ENCODE data around the gene KPNA1. TPM values are rescaled to one million over a fixed set of nuclear protein-coding genes. Genes with fewer than 3 reads are reported as not detected.
"Not testable (repeated sequence)": the region's sequence is repeated elsewhere in the genome, so short reads cannot be mapped to it uniquely, and the experiment has no call there.

KPNA1 gene
- total RNA-seq, 4 donors from 2014 or later, result 25.0 to 49.5 (median 37.0) TPM

- Histone ChIP-seq H3K27ac (no peak overlapping the region), H3K36me3 (no peaks in the 10 kb centered on the region), H3K4me1 (peaks cover 4% of the 10 kb centered on the region), H3K9me3 (no peaks in the 10 kb centered on the region), H3K27me3 (no peaks in the 10 kb centered on the region), H3K4me3 (no peak overlapping the region)
- no peak for TF ChIP-seq POLR2AphosphoS5 (IDR thresholded peaks at IDR 0.05)
- TF ChIP-seq EP300 (IDR thresholded peaks at IDR 0.05), result no peak
- TF ChIP-seq CTCF (IDR thresholded peaks at IDR 0.05), result no peak
- no peak for TF ChIP-seq POLR2A (IDR thresholded peaks at IDR 0.05)
- 98% methylated on average over 1 of the region's 1 CpG for WGBS
- DNase-seq (ENCODE audit: low spot score in 2 of 2), result no peak
These were observed 8.3 kb downstream of the KPNA1 start for GRCh38 chr3:122506450-122506849.

GRCh38 chr3:122505676-122506075 is 9.1 kb downstream of the KPNA1 start:
- Histone ChIP-seq H3K36me3 (no peaks in the 10 kb centered on the region), H3K27me3 (no peaks in the 10 kb centered on the region), H3K9me3 (no peaks in the 10 kb centered on the region), H3K27ac (no peak overlapping the region), H3K4me3 (no peak overlapping the region), H3K4me1 (peaks cover 4% of the 10 kb centered on the region)
- 72% methylated on average over 2 of the region's 2 CpGs for WGBS
- TF ChIP-seq CTCF (IDR thresholded peaks at IDR 0.05) (no peak), POLR2A (IDR thresholded peaks at IDR 0.05) (no peak), POLR2AphosphoS5 (IDR thresholded peaks at IDR 0.05) (no peak), EP300 (IDR thresholded peaks at IDR 0.05) (no peak)
- DNase-seq (ENCODE audit: low spot score in 2 of 2), result no peak

DNA sequence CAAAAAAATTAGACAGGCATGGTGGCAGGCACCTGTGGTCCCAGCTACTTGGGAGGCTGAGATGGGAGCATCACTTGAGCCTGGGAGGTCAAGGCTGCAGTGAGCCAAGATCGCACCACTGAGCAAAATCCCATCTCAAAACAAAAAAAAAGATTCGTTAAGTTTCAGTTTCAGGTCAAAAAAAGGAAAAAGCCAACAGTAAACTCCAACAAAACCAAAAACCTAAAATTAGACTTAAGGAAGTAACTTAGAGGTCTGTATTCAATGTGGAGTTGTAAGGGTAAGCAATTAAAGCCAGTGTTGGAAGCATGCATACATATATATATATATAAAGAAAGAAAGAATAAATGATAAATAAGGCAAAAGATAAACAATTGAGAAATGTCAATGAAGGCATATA is 11.8 kb downstream of the KPNA1 start:
- Histone ChIP-seq H3K27me3 (no peaks in the 10 kb centered on the region), H3K9me3 (no peaks in the 10 kb centered on the region), H3K4me1 (peaks cover 6% of the 10 kb centered on the region), H3K4me3 (no peak overlapping the region), H3K36me3 (no peaks in the 10 kb centered on the region), H3K27ac (no peak overlapping the region)
- WGBS, result 100% methylated on average over 2 of the region's 2 CpGs
- TF ChIP-seq CTCF (IDR thresholded peaks at IDR 0.05) (no peak), POLR2A (IDR thresholded peaks at IDR 0.05) (no peak), POLR2AphosphoS5 (IDR thresholded peaks at IDR 0.05) (no peak), EP300 (IDR thresholded peaks at IDR 0.05) (no peak)
- DNase-seq (ENCODE audit: low spot score in 2 of 2), result no peak

GRCh38 chr3:122502139-122502538 is 12.6 kb downstream of the KPNA1 start:
- Histone ChIP-seq H3K36me3 (no peaks in the 10 kb centered on the region), H3K27ac (no peak overlapping the region), H3K9me3 (no peaks in the 10 kb centered on the region), H3K4me1 (peaks cover 14% of the 10 kb centered on the region), H3K4me3 (no peak overlapping the region), H3K27me3 (no peaks in the 10 kb centered on the region)
- TF ChIP-seq POLR2AphosphoS5 (IDR thresholded peaks at IDR 0.05) (no peak), CTCF (IDR thresholded peaks at IDR 0.05) (no peak), POLR2A (IDR thresholded peaks at IDR 0.05) (no peak), EP300 (IDR thresholded peaks at IDR 0.05) (no peak)
- DNase-seq (ENCODE audit: low spot score in 2 of 2), result no peak
- 58% methylated on average over 2 of the region's 2 CpGs for WGBS

- not testable (repeated sequence) for H3K36me3 ChIP-seq; H3K4me3 ChIP-seq; H3K9me3 ChIP-seq; DNase-seq (ENCODE audit: low spot score in 2 of 2); H3K27me3 ChIP-seq; H3K27ac ChIP-seq
- WGBS, result 93% methylated on average over 6 of the region's 6 CpGs
- peaks cover 15% of the 10 kb centered on the region for H3K4me1 ChIP-seq
These were observed 13.8 kb downstream of the KPNA1 start for GRCh38 chr3:122500964-122501363.

- Histone ChIP-seq H3K36me3 (peaks cover 20% of the 10 kb centered on the region), H3K27ac (no peak overlapping the region), H3K27me3 (no peaks in the 10 kb centered on the region), H3K4me3 (no peak overlapping the region), H3K4me1 (peaks cover 15% of the 10 kb centered on the region), H3K9me3 (no peaks in the 10 kb centered on the region)
- 85% methylated on average over 1 of the region's 1 CpG for WGBS
- no peak for DNase-seq (ENCODE audit: low spot score in 2 of 2)
- no peak for TF ChIP-seq POLR2A (IDR thresholded peaks at IDR 0.05)
These were observed 16.6 kb downstream of the KPNA1 start for GRCh38 chr3:122498152-122498551.
